Transverse colon (tissue), 4 donors: Measurements from ENCODE around the gene RPS14. TPM values are rescaled to one million over a fixed set of nuclear protein-coding genes. Genes with fewer than 3 reads are reported as not detected.
"Not testable (repeated sequence)": the region's sequence is repeated elsewhere in the genome, so short reads cannot be mapped to it uniquely, and the experiment has no call there.

ENCODE experiments used
- DNase-seq: peaks from one replicate; pipeline ENCODE4 v3.0.0-alpha.2; 2019
- H3K27ac ChIP-seq, 4 donors: fragments of 200-600 bp; sonication (generic); 2 replicates each; pipeline ENCODE4 v1.5.1; 2016 to 2018; ENCODE audit warnings: inconsistent platforms in 4 of 4
- H3K27me3 ChIP-seq: fragments of 200-600 bp; sonication (generic); 2 replicates; pipeline ENCODE4 v1.5.1; 2017; ENCODE audit warnings: inconsistent platforms
- H3K36me3 ChIP-seq, 4 donors: fragments of 200-600 bp; sonication (generic); 2 replicates each; pipeline ENCODE4 v1.5.1; 2017 to 2019; ENCODE audit warnings: inconsistent platforms in 4 of 4
- H3K4me1 ChIP-seq, 4 donors: fragments of 200-600 bp; sonication (generic); 2 replicates each; pipeline ENCODE4 v1.5.1; 2017 to 2020; ENCODE audit warnings: inconsistent platforms in 4 of 4
- H3K4me3 ChIP-seq, 4 donors: fragments of 200-600 bp; sonication (generic); 1 replicate in 1 of 4; 2 replicates in 3 of 4; pipeline versions ENCODE4 v1.5.1 to v1.6.1; 2017 to 2019; ENCODE audit warnings: inconsistent platforms in 4 of 4
- H3K9me3 ChIP-seq, 2 donors: fragments of 200-600 bp; sonication (generic); 2 replicates each; pipeline ENCODE4 v1.5.1; 2017 to 2019; ENCODE audit warnings: inconsistent platforms in 2 of 2
- CTCF ChIP-seq, 5 experiments: fragments of 200-600 bp in 3 of 5; fragments of 450-650 bp in 2 of 5; sonication (generic) in 3 of 5; IDR thresholded peaks; 1 replicate in 2 of 5; 2 replicates in 3 of 5; pipeline ENCODE4 v1.5.1; 2016 to 2017; ENCODE audit warnings: antibody characterized with exemption in 5 of 5, inconsistent platforms in 3 of 5, mild to moderate bottlenecking in 2 of 5, moderate library complexity in 1 of 5
- EP300 ChIP-seq: sonication (generic); formaldehyde crosslinking; IDR thresholded peaks from one replicate; pipeline ENCODE4 v1.6.1; 2017; ENCODE audit warnings: antibody characterized with exemption, low read depth
- POLR2A ChIP-seq: fragments of 450-650 bp; IDR thresholded peaks from one replicate; pipeline ENCODE4 v1.6.1; 2016; ENCODE audit warnings: antibody characterized with exemption, mild to moderate bottlenecking, moderate library complexity
- POLR2AphosphoS5 ChIP-seq, 3 donors: sonication (generic); formaldehyde crosslinking; IDR thresholded peaks; one replicate each; pipeline ENCODE4 v1.6.1; 2016; ENCODE audit warnings: antibody characterized with exemption in 3 of 3
- WGBS, 2 donors: methylation state at CpG; one replicate each; pipeline ENCODE4 v1.1.5; 2018; ENCODE audit warnings: low coverage in 1 of 2; 5-methylcytosine and 5-hydroxymethylcytosine counted together
- in situ Hi-C, 4 donors: fragments of 200-750 bp; cut with MboI; loops; one replicate each; pipeline versions ENCODE4 v1.15.0 to v1.15.1; 2017; ENCODE audit warnings: low sequenced_read_pairs in 3 of 4, low pct_ligation_motif_present in 1 of 4, low pct_unique_long_range_greater_than_20kb in 1 of 4
- intact Hi-C: fragments of 100-400 bp; cut with DNase I; formaldehyde crosslinking; loops from one replicate; pipeline ENCODE4 v1.15.1; 2023; ENCODE audit warnings: low total_unique reads
- total RNA-seq, 4 donors: library from RNA; depleted of rRNA; stranded (reverse); fragments of >200 nt; gene quantifications; one replicate each; pipeline ENCODE4 v1.1.0, GENCODE V29; 2016

The RPS14 gene
- total RNA-seq, 4 donors from 2014 or later = 1,179 to 2,387 (median 1,878) TPM

GRCh38 chr5:150481972-150482406 lies 32.5 kb upstream of the RPS14 start:
- DNase-seq = no peak
- 50 to 61% methylated on average over 1 to 6 of the region's 6 CpGs for WGBS, 2 donors
- in situ Hi-C loops (no loop called here), intact Hi-C loops (loop anchor here (10.0 kb wide), 1 partner anchor 63 kb away; no protein-coding TSS in a partner anchor)
- Histone ChIP-seq H3K27me3 (no peaks in the 10 kb centered on the region), H3K4me1 (peaks cover 3 to 14% (median 11%) of the 10 kb centered on the region in 4 donors), H3K36me3 (no peaks in the 10 kb centered on the region), H3K4me3 (no peak overlapping the region), H3K9me3 (no peaks in the 10 kb centered on the region), H3K27ac (no peak overlapping the region)
- TF ChIP-seq EP300 (no peak), POLR2A (no peak), POLR2AphosphoS5 (IDR thresholded peaks at IDR 0.05) (no peak), CTCF (IDR thresholded peaks at IDR 0.05) (no peak)

DNA sequence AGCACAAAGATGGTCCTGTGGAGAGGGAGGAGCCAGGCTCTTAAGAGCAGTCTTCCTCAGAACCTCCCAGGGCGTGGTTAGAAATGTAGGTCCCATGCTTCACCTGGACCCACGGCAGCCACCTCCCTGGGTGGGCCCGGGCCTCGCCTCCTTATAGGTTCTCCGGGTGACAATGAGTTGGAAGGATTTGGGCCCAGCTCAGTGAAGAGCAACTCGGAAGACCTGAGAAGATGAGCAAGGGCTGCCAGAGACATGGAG lies 32.1 kb upstream of the RPS14 start:
- H3K9me3 ChIP-seq = no peaks in the 10 kb centered on the region
- H3K27ac ChIP-seq = no peak overlapping the region
- H3K36me3 ChIP-seq = no peaks in the 10 kb centered on the region
- DNase-seq = no peak
- H3K4me1 ChIP-seq = peaks cover 3 to 11% (median 9%) of the 10 kb centered on the region in 4 donors
- no peak for TF ChIP-seq POLR2A
- no peak for TF ChIP-seq POLR2AphosphoS5 (IDR thresholded peaks at IDR 0.05)
- no peak for TF ChIP-seq EP300
- no peak for TF ChIP-seq CTCF (IDR thresholded peaks at IDR 0.05)
- no peak overlapping the region for H3K4me3 ChIP-seq
- 88% methylated on average over 6 of the region's 6 CpGs; no CpG with 5 or more reads in 1 of the 2 donors for WGBS, 2 donors
- in situ Hi-C loops (no loop called here), intact Hi-C loops (loop anchor here (10.0 kb wide), 1 partner anchor 63 kb away; no protein-coding TSS in a partner anchor)
- H3K27me3 ChIP-seq = no peaks in the 10 kb centered on the region

DNA sequence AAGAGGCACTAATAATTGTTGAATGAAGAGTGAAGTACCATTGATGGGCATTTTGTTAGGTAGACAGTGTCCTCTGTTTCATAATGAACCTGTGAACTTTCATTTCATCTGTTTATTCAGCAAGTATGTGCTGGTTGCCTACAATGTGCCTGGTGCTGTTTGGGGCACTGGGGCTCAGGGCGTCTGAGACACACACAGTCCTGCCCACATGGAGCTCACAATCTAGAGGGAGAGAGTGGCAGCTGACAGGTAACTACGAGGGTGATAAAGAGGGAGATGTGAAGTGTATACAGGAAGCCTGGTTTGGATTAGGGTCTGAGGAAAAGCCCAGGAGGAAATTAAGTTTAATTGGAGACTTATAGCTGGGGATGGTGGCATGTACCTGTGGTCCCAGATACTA lies 29.9 kb upstream of the RPS14 start:
- no peak overlapping the region for H3K27ac ChIP-seq
- in situ Hi-C loops = no loop called here
- intact Hi-C loops = loop anchor here (5.0 kb wide), 1 partner anchor 582 kb away; no protein-coding TSS in a partner anchor
- H3K9me3 ChIP-seq = no peaks in the 10 kb centered on the region
- no peak overlapping the region for H3K4me3 ChIP-seq
- no peaks in the 10 kb centered on the region for H3K36me3 ChIP-seq
- 25 to 75% methylated on average over 2 of the region's 2 CpGs for WGBS, 2 donors
- no peak for TF ChIP-seq CTCF (IDR thresholded peaks at IDR 0.05)
- H3K27me3 ChIP-seq = no peaks in the 10 kb centered on the region
- peaks cover 3 to 4% (median 3%) of the 10 kb centered on the region in 4 donors for H3K4me1 ChIP-seq
- no peak for DNase-seq

DNA sequence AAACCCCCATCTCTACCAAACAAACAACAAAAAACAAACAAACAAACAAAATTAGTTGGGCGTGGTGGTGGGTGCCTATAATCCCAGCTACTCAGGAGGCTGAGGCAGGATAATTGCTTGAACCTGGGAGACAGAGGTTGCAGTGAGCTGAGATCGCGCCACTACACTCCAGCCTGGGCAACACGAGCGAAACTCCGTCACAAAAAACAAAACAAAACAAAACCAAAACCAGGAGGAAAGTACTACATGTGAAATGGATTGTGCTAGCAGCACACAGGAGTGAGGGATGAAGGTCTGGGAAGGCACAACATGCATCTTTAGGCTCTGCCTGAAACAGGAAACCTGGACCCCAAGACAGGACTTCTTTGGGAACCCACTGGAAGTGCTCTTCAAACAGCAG lies 27.0 kb upstream of the RPS14 start:
- H3K27ac ChIP-seq, H3K4me3 ChIP-seq, H3K4me1 ChIP-seq, in situ Hi-C loops, DNase-seq, H3K9me3 ChIP-seq, H3K27me3 ChIP-seq, H3K36me3 ChIP-seq: not testable (repeated sequence)
- WGBS, 2 donors = 76 to 77% methylated on average over 6 of the region's 6 CpGs
- intact Hi-C loops = loop anchor here (5.0 kb wide), 1 partner anchor 579 kb away; no protein-coding TSS in a partner anchor

DNA sequence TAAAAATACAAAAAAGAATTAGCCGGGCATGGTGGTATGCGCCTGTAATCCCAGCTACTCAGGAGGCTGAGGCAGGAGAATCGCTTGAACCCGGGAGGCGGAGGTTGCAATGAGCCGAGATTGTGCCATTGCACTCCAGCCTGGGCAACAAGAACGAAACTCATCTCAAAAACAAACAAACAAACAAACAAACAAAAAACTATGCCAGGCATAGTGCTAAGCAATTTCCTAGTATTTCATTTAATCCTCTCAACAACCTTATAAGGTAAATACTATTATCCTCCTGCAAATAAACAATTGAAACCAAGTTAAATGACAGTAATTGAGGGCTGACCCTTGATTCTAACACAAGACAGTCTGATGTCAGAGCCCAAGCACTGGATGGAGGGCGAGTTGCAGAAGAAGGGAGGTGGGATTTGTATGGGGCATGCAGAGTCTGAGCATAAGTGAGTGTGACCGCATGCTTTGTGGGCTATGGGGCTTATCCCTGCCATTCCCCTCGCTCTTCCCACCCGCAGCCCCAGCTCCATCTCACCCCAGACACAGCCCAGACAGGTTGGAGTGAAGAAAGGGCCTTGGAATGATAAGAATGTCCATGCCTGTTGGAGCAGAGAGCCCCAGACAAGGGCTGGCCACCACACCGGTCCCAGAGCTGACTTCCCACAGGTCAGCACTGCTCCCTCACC lies 24.3 kb upstream of the RPS14 start:
- in situ Hi-C loops (loop anchor here in 3 of 4 donors (25.0 kb wide), 1 partner anchor 188 kb away; the partner anchor contains the start of gene MYOZ3 (in 3 of the 3)), intact Hi-C loops (loop anchor here (1.0 kb wide), 1 partner anchor 33 kb away; no protein-coding TSS in a partner anchor)
- Histone ChIP-seq H3K4me1 (peaks cover 3 to 4% (median 3%) of the 10 kb centered on the region in 4 donors), H3K9me3 (no peaks in the 10 kb centered on the region), H3K27me3 (no peaks in the 10 kb centered on the region), H3K36me3 (no peaks in the 10 kb centered on the region), H3K4me3 (no peak overlapping the region), H3K27ac (no peak overlapping the region)
- DNase-seq = no peak
- 85 to 92% methylated on average over 7 to 12 of the region's 12 CpGs for WGBS, 2 donors
- TF ChIP-seq EP300 (no peak), POLR2AphosphoS5 (IDR thresholded peaks at IDR 0.05) (no peak), POLR2A (no peak), CTCF (IDR thresholded peaks at IDR 0.05) (no peak)
